Mucosa of rectum (tissue), 2 donors: ENCODE data around the gene NOL4L.

Experiments
- H3K27ac ChIP-seq, 2 donors: one replicate each; pipeline ENCODE4 v1.7.0; 2013; ENCODE audit warnings: inconsistent platforms in 2 of 2, low read depth in 2 of 2, low read length in 2 of 2
- H3K27me3 ChIP-seq, 2 donors: one replicate each; pipeline ENCODE4 v1.7.0; 2013; ENCODE audit warnings: low read length in 2 of 2; ENCODE audit not compliant: control insufficient read depth in 2 of 2, insufficient read depth in 2 of 2
- H3K36me3 ChIP-seq, 2 donors: one replicate each; pipeline ENCODE4 v1.7.0; 2013; ENCODE audit warnings: low read length in 2 of 2; ENCODE audit not compliant: control insufficient read depth in 2 of 2, insufficient read depth in 2 of 2
- H3K4me1 ChIP-seq, 2 donors: one replicate each; pipeline ENCODE4 v1.7.0; 2013; ENCODE audit warnings: low read length in 2 of 2, mild to moderate bottlenecking in 1 of 2; ENCODE audit not compliant: control insufficient read depth in 2 of 2, insufficient read depth in 2 of 2
- H3K4me3 ChIP-seq, 2 donors: one replicate each; pipeline ENCODE4 v1.7.0; 2013; ENCODE audit warnings: low read length in 2 of 2
- H3K9ac ChIP-seq, 2 donors: one replicate each; pipeline ENCODE4 v1.7.0; 2013; ENCODE audit warnings: low read length in 2 of 2, low read depth in 1 of 2, mild to moderate bottlenecking in 1 of 2
- H3K9me3 ChIP-seq, 2 donors: one replicate each; pipeline ENCODE4 v1.7.0; 2013; ENCODE audit warnings: low read length in 2 of 2; ENCODE audit not compliant: control insufficient read depth in 2 of 2
- donor health status: healthy.
- donor health status: Normal muscosa, but diverticular disease.

The NOL4L gene

DNA sequence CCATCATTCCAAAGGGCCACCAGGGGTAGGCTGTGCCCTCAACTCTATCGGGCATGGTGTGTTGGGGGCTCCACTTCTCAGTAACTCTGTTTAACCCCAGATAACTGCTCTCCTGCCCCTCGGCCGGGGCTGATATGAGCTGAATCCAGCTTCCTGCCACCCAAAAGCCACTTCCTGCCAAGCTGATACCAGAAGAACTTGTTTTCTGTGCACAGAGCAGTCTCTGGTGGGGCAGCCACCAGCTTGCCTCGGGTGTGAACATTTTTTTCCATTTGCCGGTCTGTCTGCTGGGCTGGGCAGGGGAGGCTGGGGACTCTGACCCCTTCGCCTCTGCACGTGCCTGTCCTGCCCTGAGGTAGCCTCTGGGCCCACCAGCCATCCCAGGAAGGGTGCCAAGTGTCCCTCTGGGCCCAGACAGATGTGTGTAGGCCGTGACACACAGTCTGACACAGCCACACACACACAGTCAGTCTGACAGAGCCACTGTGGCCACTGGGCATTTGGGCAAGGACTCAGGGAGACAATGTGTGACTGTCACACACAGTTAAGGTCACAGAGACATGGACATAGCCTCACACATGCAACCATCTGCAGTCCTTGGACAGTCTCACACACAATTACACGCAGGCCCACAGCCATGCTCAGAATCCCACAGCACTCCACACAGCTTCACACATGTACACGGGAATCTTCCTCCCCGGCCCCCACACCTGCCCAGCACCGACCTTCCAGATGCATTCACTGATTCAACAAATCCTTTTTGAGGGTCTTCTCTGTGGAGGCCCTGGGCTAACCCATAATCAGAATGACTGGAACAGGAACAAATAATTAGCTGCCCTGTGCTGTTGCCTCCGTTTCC lies 45.1 kb downstream of the NOL4L start:
- Histone ChIP-seq H3K9me3 (no peaks in the 10 kb centered on the region), H3K27ac (peak overlapping the region; percentile 59 to 76), H3K4me3 (no peak overlapping the region), H3K36me3 (no peaks in the 10 kb centered on the region), H3K27me3 (no peaks in the 10 kb centered on the region), H3K4me1 (peaks cover 26 to 31% of the 10 kb centered on the region in 2 donors), H3K9ac (peak overlapping the region in 1 of 2 donors; percentile 36)

- Histone ChIP-seq H3K27ac (peak overlapping the region; percentile 59 to 76), H3K4me1 (peaks cover 29 to 31% of the 10 kb centered on the region in 2 donors), H3K4me3 (no peak overlapping the region), H3K9me3 (no peaks in the 10 kb centered on the region), H3K9ac (no peak overlapping the region), H3K27me3 (no peaks in the 10 kb centered on the region), H3K36me3 (no peaks in the 10 kb centered on the region)
Observed at GRCh38 chr20:32539026-32539816, 45.9 kb downstream of the NOL4L start.

DNA sequence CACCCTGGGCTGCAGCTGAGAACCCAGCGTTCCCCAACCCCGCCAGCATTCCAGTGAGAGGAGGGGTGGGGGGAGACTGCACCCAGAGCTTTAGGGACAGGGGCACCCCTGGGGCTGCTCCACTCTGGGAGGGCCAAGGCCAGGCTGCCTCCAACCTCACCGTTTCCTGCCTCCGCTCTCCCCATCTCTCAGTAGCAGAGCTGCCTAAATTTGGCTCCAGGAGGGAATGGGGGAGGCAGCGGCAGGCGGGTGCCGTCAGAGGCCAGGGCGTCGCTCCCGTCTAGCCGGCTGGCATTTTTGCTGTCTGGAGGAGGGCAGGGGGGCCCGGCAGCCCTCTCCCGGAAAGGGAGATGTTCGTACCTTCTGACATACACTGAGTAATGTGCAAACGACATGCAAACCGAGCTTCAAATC lies 46.6 kb downstream of the NOL4L start:
- no peaks in the 10 kb centered on the region for H3K9me3 ChIP-seq
- H3K27ac ChIP-seq: peak overlapping the region; percentile 47 to 81
- H3K27me3 ChIP-seq: no peaks in the 10 kb centered on the region
- H3K36me3 ChIP-seq: no peaks in the 10 kb centered on the region
- peaks cover 29 to 31% of the 10 kb centered on the region in 2 donors for H3K4me1 ChIP-seq
- H3K4me3 ChIP-seq: no peak overlapping the region
- no peak overlapping the region for H3K9ac ChIP-seq

DNA sequence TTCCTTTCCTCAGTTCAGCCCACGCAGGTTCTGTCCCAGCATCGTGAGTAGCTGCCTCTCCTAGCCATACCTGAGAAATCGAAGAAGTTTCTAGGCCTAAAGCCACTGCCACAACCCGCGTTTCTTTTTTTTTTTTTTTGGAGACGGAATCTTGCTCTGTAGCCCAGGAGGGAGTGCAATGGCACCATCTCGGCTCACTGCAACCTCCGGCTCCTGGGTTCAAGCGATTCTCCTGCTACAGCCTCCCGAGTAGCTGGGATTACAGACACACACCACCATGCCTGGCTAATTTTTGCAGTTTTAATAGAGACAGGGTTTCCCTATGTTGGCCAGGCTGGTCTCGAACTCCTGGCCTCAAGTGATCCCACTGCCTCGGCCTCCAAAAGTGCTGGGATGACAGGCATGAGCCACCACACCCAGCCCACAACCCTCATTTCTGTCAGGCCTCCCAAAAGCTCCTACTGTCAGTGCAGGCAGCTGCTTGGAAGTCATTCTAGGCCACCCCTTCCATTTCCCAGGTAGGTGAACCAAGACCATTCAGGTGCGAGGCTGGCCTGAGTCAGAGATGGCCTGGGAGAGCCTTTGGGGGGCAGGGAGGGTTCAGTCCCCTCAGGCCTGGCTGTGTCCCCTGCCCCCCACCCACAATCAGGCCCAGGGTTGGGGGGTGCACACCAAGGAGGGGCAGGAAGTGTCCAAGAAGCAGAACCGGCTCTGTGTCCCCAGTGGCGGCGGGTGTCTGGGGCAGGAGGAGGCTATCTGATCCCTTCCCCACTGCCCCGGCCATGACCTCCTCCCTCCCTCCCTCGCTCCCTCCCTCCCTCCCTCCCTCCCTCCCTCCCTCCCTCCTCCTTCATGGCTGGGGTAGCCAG lies 47.2 kb downstream of the NOL4L start:
- Histone ChIP-seq H3K27me3 (no peaks in the 10 kb centered on the region), H3K9me3 (no peaks in the 10 kb centered on the region), H3K9ac (peak overlapping the region; percentile 24 to 63), H3K36me3 (no peaks in the 10 kb centered on the region), H3K4me3 (peak overlapping the region in 1 of 2 donors; percentile 70), H3K4me1 (peaks cover 29 to 31% of the 10 kb centered on the region in 2 donors), H3K27ac (peak overlapping the region; percentile 72 to 81)

GRCh38 chr20:32536851-32537656 lies 48.1 kb downstream of the NOL4L start:
- H3K27me3 ChIP-seq: no peaks in the 10 kb centered on the region
- no peaks in the 10 kb centered on the region for H3K36me3 ChIP-seq
- peak overlapping the region; percentile 72 to 81 for H3K27ac ChIP-seq
- peak overlapping the region; percentile 55 to 70 for H3K4me3 ChIP-seq
- peaks cover 29 to 31% of the 10 kb centered on the region in 2 donors for H3K4me1 ChIP-seq
- no peaks in the 10 kb centered on the region for H3K9me3 ChIP-seq
- peak overlapping the region; percentile 24 to 63 for H3K9ac ChIP-seq

GRCh38 chr20:32535953-32536823 lies 48.9 kb downstream of the NOL4L start:
- peak overlapping the region; percentile 24 to 56 for H3K9ac ChIP-seq

GRCh38 chr20:32535316-32535952 lies 49.7 kb downstream of the NOL4L start:
- Histone ChIP-seq H3K27me3 (no peaks in the 10 kb centered on the region), H3K4me1 (peaks cover 29 to 31% of the 10 kb centered on the region in 2 donors), H3K27ac (peak overlapping the region; percentile 55 to 80), H3K9ac (peak overlapping the region; percentile 29 to 56), H3K36me3 (no peaks in the 10 kb centered on the region), H3K9me3 (no peaks in the 10 kb centered on the region), H3K4me3 (peak overlapping the region in 1 of 2 donors; percentile 62)

More at GRCh38 chr20:32535953-32536823, 48.9 kb downstream of the NOL4L start:
- H3K27me3 ChIP-seq: no peaks in the 10 kb centered on the region
- H3K36me3 ChIP-seq: no peaks in the 10 kb centered on the region
- no peaks in the 10 kb centered on the region for H3K9me3 ChIP-seq
- H3K27ac ChIP-seq: peak overlapping the region; percentile 55 to 80
- H3K4me3 ChIP-seq: peak overlapping the region; percentile 67 to 74
- H3K4me1 ChIP-seq: peaks cover 29 to 31% of the 10 kb centered on the region in 2 donors

GRCh38 chr20:32534661-32535240 lies 50.4 kb downstream of the NOL4L start:
- peaks cover 25 to 27% of the 10 kb centered on the region in 2 donors for H3K4me1 ChIP-seq
- H3K9ac ChIP-seq: no peak overlapping the region
- H3K27ac ChIP-seq: peak overlapping the region; percentile 55 to 80
- no peaks in the 10 kb centered on the region for H3K27me3 ChIP-seq
- H3K4me3 ChIP-seq: no peak overlapping the region
- no peaks in the 10 kb centered on the region for H3K9me3 ChIP-seq
- H3K36me3 ChIP-seq: no peaks in the 10 kb centered on the region
